Omental fat pad (tissue), 4 donors: ENCODE measurements around the gene UGT1A3. TPM values are rescaled to one million over a fixed set of nuclear protein-coding genes. Genes with fewer than 3 reads are reported as not detected.

Experiments
- ATAC-seq: fragments of 150-250 bp; one replicate; pipeline ENCODE4 v1.9.1; 2016; ENCODE audit warnings: mild to moderate bottlenecking, moderate library complexity; ENCODE audit not compliant: low FRiP score
- DNase-seq: peaks from one replicate; pipeline ENCODE4 v3.0.0-alpha.2; 2019; ENCODE audit warnings: low spot score
- CTCF ChIP-seq, 3 donors: fragments of 450-650 bp; IDR thresholded peaks; one replicate each; pipeline ENCODE4 v1.5.1; 2016 to 2017; ENCODE audit warnings: antibody characterized with exemption in 3 of 3, mild to moderate bottlenecking in 3 of 3, moderate library complexity in 2 of 3
- total RNA-seq, 4 donors: library from RNA; depleted of rRNA; stranded (reverse); fragments of >200 nt; gene quantifications; one replicate each; pipeline ENCODE4 v1.1.0, GENCODE V29; 2016

UGT1A3 gene
- total RNA-seq, 4 donors from 2014 or later: not detected

- TF ChIP-seq CTCF (IDR thresholded peaks at IDR 0.05): no peak
- DNase-seq (no peak), ATAC-seq (no peak)
Measured at GRCh38 chr2:233820774-233821105, 91.9 kb downstream of the UGT1A3 start.

DNA sequence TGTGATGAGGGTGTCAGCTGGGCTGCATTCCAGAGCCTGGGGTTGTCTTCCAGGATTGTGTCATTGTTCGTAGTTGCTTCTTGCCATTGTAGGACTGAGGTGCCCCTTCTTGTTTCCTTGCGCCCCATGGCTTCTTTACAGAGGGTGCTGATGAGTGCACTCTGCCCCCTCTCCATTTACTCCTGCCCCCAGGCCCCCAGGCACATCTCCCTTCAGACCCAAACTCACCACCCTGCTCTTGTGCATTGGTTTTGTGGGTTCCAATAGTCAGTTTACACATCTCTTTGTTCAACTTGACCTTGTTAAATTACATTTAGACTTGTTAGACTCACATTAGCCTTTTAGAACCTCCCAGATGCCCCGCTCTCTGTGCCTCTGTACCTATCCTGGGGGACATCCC is 92.4 kb downstream of the UGT1A3 start:
- no peak for DNase-seq
- no peak for ATAC-seq
- TF ChIP-seq CTCF (IDR thresholded peaks at IDR 0.05): no peak

GRCh38 chr2:233821709-233822100 is 92.9 kb downstream of the UGT1A3 start:
- ATAC-seq (no peak), DNase-seq (no peak)
- no peak for TF ChIP-seq CTCF (IDR thresholded peaks at IDR 0.05)

DNA sequence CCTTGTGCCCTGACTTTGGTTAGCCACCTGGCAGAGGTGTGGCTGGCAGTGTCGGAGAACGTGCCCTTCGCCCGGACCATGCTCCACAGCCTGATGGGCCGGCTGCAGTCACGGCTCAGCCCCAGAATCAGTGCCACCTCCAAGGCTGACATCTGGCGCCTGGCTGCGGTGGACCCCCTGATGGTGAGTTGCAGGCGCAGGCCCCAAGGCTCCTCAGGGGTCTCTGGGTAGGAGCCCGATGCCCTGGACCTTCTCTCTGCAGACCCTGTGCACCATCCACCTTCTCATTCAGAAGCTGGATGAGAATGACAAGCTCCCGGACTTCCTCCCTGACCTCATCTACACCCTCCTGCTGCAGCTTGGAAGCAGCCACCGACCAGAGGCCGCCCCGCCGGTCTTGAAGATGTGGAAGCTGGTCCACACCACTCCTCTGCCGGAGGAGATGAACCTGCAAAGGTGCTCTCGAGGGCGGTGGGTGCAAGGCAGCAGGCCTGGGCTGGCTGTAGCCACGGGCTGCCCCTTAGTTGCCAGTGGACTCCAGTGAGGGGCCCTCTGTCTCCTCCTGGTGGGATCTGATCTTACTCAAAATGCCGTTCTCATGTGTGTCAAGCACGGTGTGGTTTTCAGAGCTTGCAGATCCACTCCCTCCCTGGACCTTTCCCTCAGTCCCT is 93.4 kb downstream of the UGT1A3 start:
- TF ChIP-seq CTCF (IDR thresholded peaks at IDR 0.05): no peak
- ATAC-seq: no peak
- no peak for DNase-seq

Other genes starting within 250 kb of the UGT1A3 start
- 10 to 100 TPM; 23.4 to 50.6 (median 35.1) TPM for gene USP40, start 162.3 kb upstream of the UGT1A3 start, total RNA-seq
- gene UGT1A8, start 111.4 kb upstream of the UGT1A3 start, total RNA-seq: not detected
- gene UGT1A10, start 92.6 kb upstream of the UGT1A3 start, total RNA-seq: not detected
- gene UGT1A9, start 57.1 kb upstream of the UGT1A3 start, total RNA-seq: not detected
- not detected for gene UGT1A7, start 47.1 kb upstream of the UGT1A3 start, total RNA-seq
- gene UGT1A6, start 36.2 kb upstream of the UGT1A3 start, total RNA-seq: under 1 TPM in 1 of 4 donors, not detected in 3; 0.82 TPM
- not detected for gene UGT1A5, start 16.1 kb upstream of the UGT1A3 start, total RNA-seq
- gene UGT1A4, start 10.3 kb upstream of the UGT1A3 start, total RNA-seq: not detected
- not detected for gene UGT1A1, start 31.2 kb downstream of the UGT1A3 start, total RNA-seq
- not detected for gene MROH2A, start 49.3 kb downstream of the UGT1A3 start, total RNA-seq
- 1 to 10 TPM in 1 of 4 donors, under 1 TPM in 2, not detected in 1; 0.09 to 2.3 (median 0.13) TPM for gene HJURP, start 125.5 kb downstream of the UGT1A3 start, total RNA-seq
- gene TRPM8, start 188.3 kb downstream of the UGT1A3 start, total RNA-seq: not detected